Brain microvascular endothelial cell (primary cell): Measurements from ENCODE around the gene DAO.

Source experiments
- DNase-seq: peaks from one replicate; pipeline ENCODE4 v3.0.0-alpha.2; 2020
- H3K27ac ChIP-seq: fragments of 250-450 bp; sonication (Bioruptor Pico); 2 replicates; pipeline ENCODE4 v1.5.1; 2020; ENCODE audit warnings: mild to moderate bottlenecking, moderate library complexity
- H3K27me3 ChIP-seq: fragments of 250-450 bp; sonication (Bioruptor Pico); replicated peaks from 2 replicates; pipeline ENCODE4 v1.5.1; 2020; ENCODE audit warnings: mild to moderate bottlenecking
- H3K36me3 ChIP-seq: fragments of 250-450 bp; sonication (Bioruptor Pico); replicated peaks from 2 replicates; pipeline ENCODE4 v1.5.1; 2020; ENCODE audit warnings: mild to moderate bottlenecking
- H3K4me3 ChIP-seq: 2 replicates; pipeline ENCODE4 v1.5.1; 2011; ENCODE audit warnings: low read depth, mild to moderate bottlenecking, control low read depth, low read length, moderate library complexity
- CTCF ChIP-seq: IDR thresholded peaks from 2 replicates; pipeline ENCODE4 v1.5.1; 2011; ENCODE audit warnings: low read depth, mild to moderate bottlenecking, moderate library complexity, low read length, control low read depth, inconsistent platforms; ENCODE audit errors: missing control alignments
- in situ Hi-C: cut with HindIII; loops from 2 replicates; pipeline ENCODE4 v1.10.0; 2017; ENCODE audit warnings: low sequenced_read_pairs, low pct_ligation_motif_present

The DAO gene

GRCh38 chr12:108875682-108876361, 4.1 kb upstream of the DAO start:
- in situ Hi-C loops: no loop called here
- H3K27me3 ChIP-seq: no peaks in the 10 kb centered on the region
- no peak overlapping the region for H3K4me3 ChIP-seq
- no peak for DNase-seq
- no peak for TF ChIP-seq CTCF
- no peak overlapping the region for H3K27ac ChIP-seq
- no peaks in the 10 kb centered on the region for H3K36me3 ChIP-seq

DNA sequence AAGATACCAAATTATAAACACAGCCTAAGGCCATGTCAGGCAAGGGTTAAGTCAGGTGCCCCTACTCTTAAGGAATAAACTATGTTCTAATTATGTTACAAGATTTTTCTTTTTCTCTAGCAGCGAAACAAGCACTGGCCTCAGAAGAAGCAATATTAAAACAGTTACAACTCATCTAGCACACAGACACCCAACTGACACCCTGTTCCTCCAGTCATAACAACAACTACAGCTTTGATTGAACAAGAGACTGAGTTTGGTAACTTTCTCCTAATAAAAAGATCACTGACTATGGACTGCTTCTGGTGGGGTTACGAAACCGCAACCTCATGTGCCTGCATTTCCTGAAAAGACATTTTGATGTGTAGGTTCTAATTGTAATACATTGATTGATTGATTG, 3.3 kb upstream of the DAO start:
- Histone ChIP-seq H3K27me3 (no peaks in the 10 kb centered on the region), H3K36me3 (no peaks in the 10 kb centered on the region), H3K4me3 (no peak overlapping the region), H3K27ac (no peak overlapping the region)
- no peak for DNase-seq
- in situ Hi-C loops: no loop called here
- TF ChIP-seq CTCF: no peak

DNA sequence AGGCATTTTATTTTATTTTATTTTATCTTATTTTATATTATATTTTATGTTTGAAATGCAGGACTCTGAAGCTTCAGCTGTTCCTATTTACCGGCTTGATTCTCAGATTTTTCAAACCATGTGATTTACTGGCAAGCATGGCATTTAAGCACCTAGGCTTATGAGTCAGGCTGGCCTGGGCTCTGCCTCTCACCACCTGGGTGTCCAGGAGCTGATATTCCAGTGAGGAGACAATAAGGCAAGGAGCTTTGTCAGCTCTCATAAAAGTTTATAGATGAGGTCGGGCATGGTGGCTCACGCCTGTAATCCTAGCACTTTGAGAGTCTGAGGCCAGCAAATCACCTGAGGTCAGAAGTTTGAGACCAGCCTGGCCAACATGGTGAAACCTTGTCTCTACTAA, 2.1 kb downstream of the DAO start:
- H3K4me3 ChIP-seq: no peak overlapping the region
- no peak for TF ChIP-seq CTCF
- H3K27ac ChIP-seq: no peak overlapping the region
- H3K36me3 ChIP-seq: no peaks in the 10 kb centered on the region
- H3K27me3 ChIP-seq: no peaks in the 10 kb centered on the region
- DNase-seq: no peak
- in situ Hi-C loops: no loop called here

DNA sequence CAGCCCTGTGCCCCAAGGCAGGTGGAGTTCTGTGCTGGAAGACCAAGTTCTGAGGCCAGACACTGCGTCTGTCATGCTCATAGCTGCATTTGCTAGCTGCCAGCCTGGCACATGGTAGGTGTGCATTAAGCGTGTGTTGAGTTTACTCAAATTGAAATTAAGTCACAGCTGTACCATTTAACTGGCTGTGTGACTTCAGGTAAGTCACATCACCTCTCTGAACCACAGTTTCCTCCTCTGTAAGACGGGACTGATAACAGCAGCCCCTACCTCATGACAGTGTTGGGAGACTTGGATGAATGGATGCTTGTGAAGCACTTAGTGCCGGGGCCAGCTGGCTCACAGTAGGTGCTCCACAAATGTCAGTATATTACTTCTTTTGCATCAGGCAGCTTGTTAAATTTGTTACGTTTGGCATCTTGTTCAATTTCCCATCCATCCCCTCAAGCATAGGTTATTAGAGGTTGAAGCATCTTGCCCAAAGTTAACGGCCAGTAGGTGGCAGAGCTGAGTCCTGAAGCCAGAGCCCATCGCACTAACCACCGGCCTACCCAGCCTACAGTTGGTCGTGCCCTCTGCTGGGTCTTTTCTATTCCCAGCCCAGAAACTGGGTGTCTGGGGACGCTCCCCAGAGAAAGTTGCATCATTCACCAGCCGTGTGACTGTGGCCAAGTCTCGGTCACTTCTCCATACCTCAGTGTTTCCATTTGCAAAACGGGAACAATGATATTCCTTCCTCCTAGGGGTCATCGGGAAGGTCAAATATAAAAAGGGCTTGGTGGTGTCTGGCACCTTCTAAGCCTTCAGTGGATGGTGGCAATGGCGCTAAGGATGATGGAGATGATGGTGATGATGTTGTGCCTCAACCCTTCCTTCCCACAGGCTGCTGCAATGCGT, 4.5 kb downstream of the DAO start:
- TF ChIP-seq CTCF: peak; percentile 72
- peak; percentile 25 for DNase-seq
- H3K27ac ChIP-seq: no peak overlapping the region
- no peaks in the 10 kb centered on the region for H3K27me3 ChIP-seq
- no peak overlapping the region for H3K4me3 ChIP-seq
- in situ Hi-C loops: no loop called here
- H3K36me3 ChIP-seq: no peaks in the 10 kb centered on the region

- TF ChIP-seq CTCF: no peak
- Histone ChIP-seq H3K27me3 (no peaks in the 10 kb centered on the region), H3K4me3 (no peak overlapping the region), H3K27ac (no peak overlapping the region), H3K36me3 (no peaks in the 10 kb centered on the region)
- no peak for DNase-seq
- in situ Hi-C loops: no loop called here
Observed at GRCh38 chr12:108886873-108887629, 7.2 kb downstream of the DAO start.
